Astrocyte of the spinal cord (primary cell): Measurements from ENCODE around the gene HHIPL1.

ENCODE experiments used
- DNase-seq: peaks from one replicate; pipeline ENCODE4 v3.0.0; 2011; ENCODE audit warnings: low read depth, low spot score
- H3K4me3 ChIP-seq: 2 replicates; pipeline ENCODE4 v1.5.1; 2011; ENCODE audit warnings: low read depth, mild to moderate bottlenecking, low read length, moderate library complexity
- CTCF ChIP-seq: IDR thresholded peaks from 2 replicates; pipeline ENCODE4 v1.5.1; 2012; ENCODE audit warnings: low read depth, mild to moderate bottlenecking, low read length, inconsistent platforms
- in situ Hi-C: cut with HindIII; loops from 2 replicates; pipeline ENCODE4 v1.10.0; 2017; ENCODE audit warnings: low sequenced_read_pairs

The HHIPL1 gene

GRCh38 chr14:99670361-99671234, 25.7 kb downstream of the HHIPL1 start:
- no peak overlapping the region for H3K4me3 ChIP-seq
- TF ChIP-seq CTCF = no peak
- in situ Hi-C loops = no loop called here
- no peak for DNase-seq

GRCh38 chr14:99671235-99672224, 26.6 kb downstream of the HHIPL1 start:
- H3K4me3 ChIP-seq = no peak overlapping the region
- no peak for TF ChIP-seq CTCF
- in situ Hi-C loops = no loop called here
- DNase-seq = no peak

- no peak for TF ChIP-seq CTCF
- no peak for DNase-seq
- in situ Hi-C loops = no loop called here
- H3K4me3 ChIP-seq = no peak overlapping the region
These were observed 27.8 kb downstream of the HHIPL1 start for GRCh38 chr14:99672506-99673304.

GRCh38 chr14:99673305-99674063, 28.6 kb downstream of the HHIPL1 start:
- TF ChIP-seq CTCF = no peak
- in situ Hi-C loops = no loop called here
- no peak overlapping the region for H3K4me3 ChIP-seq
- DNase-seq = no peak

GRCh38 chr14:99674064-99674650, 29.2 kb downstream of the HHIPL1 start:
- in situ Hi-C loops = no loop called here
- no peak overlapping the region for H3K4me3 ChIP-seq
- TF ChIP-seq CTCF = no peak
- DNase-seq = no peak
